ENCODE data around the gene CACNA1C.

DNA sequence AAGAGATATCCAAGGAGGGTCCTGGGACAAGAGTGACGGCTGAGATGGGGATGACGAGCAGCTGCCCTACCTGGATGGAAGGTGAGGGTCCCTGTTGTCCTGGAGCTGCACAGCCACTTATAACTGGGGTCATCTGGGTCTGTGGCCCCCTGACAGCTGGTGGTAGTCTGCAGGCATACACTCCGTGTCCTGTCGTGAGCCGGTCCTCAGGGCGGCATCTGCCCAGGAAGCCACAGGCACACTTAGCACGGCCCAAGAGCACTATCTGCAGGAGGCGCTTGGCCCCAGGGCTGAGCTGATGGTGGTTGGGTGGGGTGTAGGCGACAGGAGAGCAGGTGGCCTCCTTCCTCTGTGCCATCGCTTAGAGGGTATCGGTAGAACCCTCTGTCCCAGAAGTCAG, 248.1 kb downstream of the CACNA1C start:
- no peak for TF ChIP-seq POLR2A (IDR thresholded peaks at IDR 0.05)
- TF ChIP-seq, protein P1, sequence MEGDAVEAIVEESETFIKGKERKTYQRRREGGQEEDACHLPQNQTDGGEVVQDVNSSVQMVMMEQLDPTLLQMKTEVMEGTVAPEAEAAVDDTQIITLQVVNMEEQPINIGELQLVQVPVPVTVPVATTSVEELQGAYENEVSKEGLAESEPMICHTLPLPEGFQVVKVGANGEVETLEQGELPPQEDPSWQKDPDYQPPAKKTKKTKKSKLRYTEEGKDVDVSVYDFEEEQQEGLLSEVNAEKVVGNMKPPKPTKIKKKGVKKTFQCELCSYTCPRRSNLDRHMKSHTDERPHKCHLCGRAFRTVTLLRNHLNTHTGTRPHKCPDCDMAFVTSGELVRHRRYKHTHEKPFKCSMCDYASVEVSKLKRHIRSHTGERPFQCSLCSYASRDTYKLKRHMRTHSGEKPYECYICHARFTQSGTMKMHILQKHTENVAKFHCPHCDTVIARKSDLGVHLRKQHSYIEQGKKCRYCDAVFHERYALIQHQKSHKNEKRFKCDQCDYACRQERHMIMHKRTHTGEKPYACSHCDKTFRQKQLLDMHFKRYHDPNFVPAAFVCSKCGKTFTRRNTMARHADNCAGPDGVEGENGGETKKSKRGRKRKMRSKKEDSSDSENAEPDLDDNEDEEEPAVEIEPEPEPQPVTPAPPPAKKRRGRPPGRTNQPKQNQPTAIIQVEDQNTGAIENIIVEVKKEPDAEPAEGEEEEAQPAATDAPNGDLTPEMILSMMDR (IDR thresholded peaks at IDR 0.05), result no peak
